Measurements from ENCODE around the gene GTF2F1.

DNA sequence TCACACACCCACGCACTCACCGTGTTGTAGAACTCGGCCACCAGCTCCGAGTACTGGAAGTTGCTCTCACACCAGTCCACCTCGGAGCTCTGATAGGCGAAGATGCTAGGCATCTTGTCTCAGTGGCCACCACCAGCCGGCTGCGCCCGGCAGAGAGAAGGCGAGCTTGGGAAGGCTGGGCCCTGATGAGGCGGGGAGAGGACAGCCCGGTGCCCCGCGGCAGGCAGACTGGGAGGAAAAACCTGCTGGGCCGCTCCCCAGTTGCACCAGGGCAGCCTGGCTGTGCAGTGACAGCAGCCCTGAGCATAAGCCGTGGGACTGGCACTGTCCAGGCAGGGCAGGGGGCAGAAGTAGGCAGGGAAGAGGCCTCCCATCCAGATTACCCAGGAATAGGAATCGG, 59.5 kb downstream of the GTF2F1 start, which contains the start of gene ACER1:
- TF ChIP-seq, protein P1, sequence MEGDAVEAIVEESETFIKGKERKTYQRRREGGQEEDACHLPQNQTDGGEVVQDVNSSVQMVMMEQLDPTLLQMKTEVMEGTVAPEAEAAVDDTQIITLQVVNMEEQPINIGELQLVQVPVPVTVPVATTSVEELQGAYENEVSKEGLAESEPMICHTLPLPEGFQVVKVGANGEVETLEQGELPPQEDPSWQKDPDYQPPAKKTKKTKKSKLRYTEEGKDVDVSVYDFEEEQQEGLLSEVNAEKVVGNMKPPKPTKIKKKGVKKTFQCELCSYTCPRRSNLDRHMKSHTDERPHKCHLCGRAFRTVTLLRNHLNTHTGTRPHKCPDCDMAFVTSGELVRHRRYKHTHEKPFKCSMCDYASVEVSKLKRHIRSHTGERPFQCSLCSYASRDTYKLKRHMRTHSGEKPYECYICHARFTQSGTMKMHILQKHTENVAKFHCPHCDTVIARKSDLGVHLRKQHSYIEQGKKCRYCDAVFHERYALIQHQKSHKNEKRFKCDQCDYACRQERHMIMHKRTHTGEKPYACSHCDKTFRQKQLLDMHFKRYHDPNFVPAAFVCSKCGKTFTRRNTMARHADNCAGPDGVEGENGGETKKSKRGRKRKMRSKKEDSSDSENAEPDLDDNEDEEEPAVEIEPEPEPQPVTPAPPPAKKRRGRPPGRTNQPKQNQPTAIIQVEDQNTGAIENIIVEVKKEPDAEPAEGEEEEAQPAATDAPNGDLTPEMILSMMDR (IDR thresholded peaks at IDR 0.05 in 2 of 3, conservative IDR thresholded peaks at IDR 0.05 in 1 of 3; ENCODE audit: control insufficient read depth in 2 of 3, extremely low read depth in 1 of 3, insufficient read depth in 1 of 3, low read depth in 3 of 3, low read length in 3 of 3), result no peak
- TF ChIP-seq GABPA (IDR thresholded peaks at IDR 0.05; ENCODE audit: low read depth) (no peak), POLR2AphosphoS5 (IDR thresholded peaks at IDR 0.05; ENCODE audit: low read length) (no peak), HCFC1 (IDR thresholded peaks at IDR 0.05; ENCODE audit: low read length) (no peak), EP300 (IDR thresholded peaks at IDR 0.05; ENCODE audit: borderline replicate concordance in 1 of 2, control insufficient read depth in 1 of 2, low read depth in 2 of 2, low read length in 2 of 2) (no peak), POLR2A (IDR thresholded peaks at IDR 0.05; ENCODE audit: low read depth, low read length) (no peak), FOXM1 (IDR thresholded peaks at IDR 0.05; ENCODE audit: low read depth, low read length) (no peak)
- TF ChIP-seq, protein P2, sequence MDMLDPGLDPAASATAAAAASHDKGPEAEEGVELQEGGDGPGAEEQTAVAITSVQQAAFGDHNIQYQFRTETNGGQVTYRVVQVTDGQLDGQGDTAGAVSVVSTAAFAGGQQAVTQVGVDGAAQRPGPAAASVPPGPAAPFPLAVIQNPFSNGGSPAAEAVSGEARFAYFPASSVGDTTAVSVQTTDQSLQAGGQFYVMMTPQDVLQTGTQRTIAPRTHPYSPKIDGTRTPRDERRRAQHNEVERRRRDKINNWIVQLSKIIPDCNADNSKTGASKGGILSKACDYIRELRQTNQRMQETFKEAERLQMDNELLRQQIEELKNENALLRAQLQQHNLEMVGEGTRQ (IDR thresholded peaks at IDR 0.05; ENCODE audit: borderline replicate concordance, low read depth, low read length), result no peak
- TF ChIP-seq, protein P3, sequence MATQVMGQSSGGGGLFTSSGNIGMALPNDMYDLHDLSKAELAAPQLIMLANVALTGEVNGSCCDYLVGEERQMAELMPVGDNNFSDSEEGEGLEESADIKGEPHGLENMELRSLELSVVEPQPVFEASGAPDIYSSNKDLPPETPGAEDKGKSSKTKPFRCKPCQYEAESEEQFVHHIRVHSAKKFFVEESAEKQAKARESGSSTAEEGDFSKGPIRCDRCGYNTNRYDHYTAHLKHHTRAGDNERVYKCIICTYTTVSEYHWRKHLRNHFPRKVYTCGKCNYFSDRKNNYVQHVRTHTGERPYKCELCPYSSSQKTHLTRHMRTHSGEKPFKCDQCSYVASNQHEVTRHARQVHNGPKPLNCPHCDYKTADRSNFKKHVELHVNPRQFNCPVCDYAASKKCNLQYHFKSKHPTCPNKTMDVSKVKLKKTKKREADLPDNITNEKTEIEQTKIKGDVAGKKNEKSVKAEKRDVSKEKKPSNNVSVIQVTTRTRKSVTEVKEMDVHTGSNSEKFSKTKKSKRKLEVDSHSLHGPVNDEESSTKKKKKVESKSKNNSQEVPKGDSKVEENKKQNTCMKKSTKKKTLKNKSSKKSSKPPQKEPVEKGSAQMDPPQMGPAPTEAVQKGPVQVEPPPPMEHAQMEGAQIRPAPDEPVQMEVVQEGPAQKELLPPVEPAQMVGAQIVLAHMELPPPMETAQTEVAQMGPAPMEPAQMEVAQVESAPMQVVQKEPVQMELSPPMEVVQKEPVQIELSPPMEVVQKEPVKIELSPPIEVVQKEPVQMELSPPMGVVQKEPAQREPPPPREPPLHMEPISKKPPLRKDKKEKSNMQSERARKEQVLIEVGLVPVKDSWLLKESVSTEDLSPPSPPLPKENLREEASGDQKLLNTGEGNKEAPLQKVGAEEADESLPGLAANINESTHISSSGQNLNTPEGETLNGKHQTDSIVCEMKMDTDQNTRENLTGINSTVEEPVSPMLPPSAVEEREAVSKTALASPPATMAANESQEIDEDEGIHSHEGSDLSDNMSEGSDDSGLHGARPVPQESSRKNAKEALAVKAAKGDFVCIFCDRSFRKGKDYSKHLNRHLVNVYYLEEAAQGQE (IDR thresholded peaks at IDR 0.05; ENCODE audit: low read depth, low read length), result no peak
